ENCODE results near the gene HDAC8.

The HDAC8 gene

GRCh38 chrX:72313707-72314641 is 258.7 kb downstream of the HDAC8 start:
- no peaks in the 10 kb centered on the region for H3K36me3 ChIP-seq (ENCODE audit: control insufficient read depth, insufficient read depth, low read length)
- H3K4me1 ChIP-seq (ENCODE audit: control insufficient read depth, insufficient read depth, low read length, poor library complexity, severe bottlenecking): peaks cover 4% of the 10 kb centered on the region
- H3K27ac ChIP-seq (ENCODE audit: insufficient read depth, low read length, poor library complexity, severe bottlenecking): no peak overlapping the region
- no peak overlapping the region for H3K4me3 ChIP-seq (ENCODE audit: insufficient read depth, low read depth, low read length, poor library complexity, severe bottlenecking)
- H3K27me3 ChIP-seq (replicated peaks; ENCODE audit: control insufficient read depth, insufficient read depth, low read length, poor library complexity, severe bottlenecking): peaks cover 12% of the 10 kb centered on the region
- no peaks in the 10 kb centered on the region for H3K9me3 ChIP-seq (ENCODE audit: control insufficient read depth, low read length)
- no peak for DNase-seq

- DNase-seq: no peak
- Histone ChIP-seq H3K36me3 (ENCODE audit: control insufficient read depth, insufficient read depth, low read length) (no peaks in the 10 kb centered on the region), H3K27ac (ENCODE audit: insufficient read depth, low read length, poor library complexity, severe bottlenecking) (no peak overlapping the region), H3K4me3 (ENCODE audit: insufficient read depth, low read depth, low read length, poor library complexity, severe bottlenecking) (no peak overlapping the region), H3K4me1 (ENCODE audit: control insufficient read depth, insufficient read depth, low read length, poor library complexity, severe bottlenecking) (peaks cover 13% of the 10 kb centered on the region), H3K9me3 (ENCODE audit: control insufficient read depth, low read length) (no peaks in the 10 kb centered on the region), H3K27me3 (replicated peaks; ENCODE audit: control insufficient read depth, insufficient read depth, low read length, poor library complexity, severe bottlenecking) (peaks cover 27% of the 10 kb centered on the region)
Observed at GRCh38 chrX:72312311-72312940, 260.2 kb downstream of the HDAC8 start.

- Histone ChIP-seq H3K27me3 (replicated peaks; ENCODE audit: control insufficient read depth, insufficient read depth, low read length, poor library complexity, severe bottlenecking) (peaks cover 50% of the 10 kb centered on the region), H3K9me3 (ENCODE audit: control insufficient read depth, low read length) (no peaks in the 10 kb centered on the region), H3K36me3 (ENCODE audit: control insufficient read depth, insufficient read depth, low read length) (no peaks in the 10 kb centered on the region), H3K27ac (ENCODE audit: insufficient read depth, low read length, poor library complexity, severe bottlenecking) (no peak overlapping the region), H3K4me3 (ENCODE audit: insufficient read depth, low read depth, low read length, poor library complexity, severe bottlenecking) (no peak overlapping the region), H3K4me1 (ENCODE audit: control insufficient read depth, insufficient read depth, low read length, poor library complexity, severe bottlenecking) (peaks cover 28% of the 10 kb centered on the region)
- no peak for DNase-seq
Observed at GRCh38 chrX:72309297-72310071, 263.2 kb downstream of the HDAC8 start.

- no peaks in the 10 kb centered on the region for H3K36me3 ChIP-seq (ENCODE audit: control insufficient read depth, insufficient read depth, low read length)
- H3K4me1 ChIP-seq (ENCODE audit: control insufficient read depth, insufficient read depth, low read length, poor library complexity, severe bottlenecking): peaks cover 28% of the 10 kb centered on the region
- DNase-seq: peak in 2 of 3 donors; percentile 3 to 11
- no peak overlapping the region for H3K4me3 ChIP-seq (ENCODE audit: insufficient read depth, low read depth, low read length, poor library complexity, severe bottlenecking)
- no peaks in the 10 kb centered on the region for H3K9me3 ChIP-seq (ENCODE audit: control insufficient read depth, low read length)
- H3K27ac ChIP-seq (ENCODE audit: insufficient read depth, low read length, poor library complexity, severe bottlenecking): no peak overlapping the region
- H3K27me3 ChIP-seq (replicated peaks; ENCODE audit: control insufficient read depth, insufficient read depth, low read length, poor library complexity, severe bottlenecking): peaks cover 55% of the 10 kb centered on the region
Observed at GRCh38 chrX:72308566-72309296, 263.9 kb downstream of the HDAC8 start.

- Histone ChIP-seq H3K4me3 (ENCODE audit: insufficient read depth, low read depth, low read length, poor library complexity, severe bottlenecking) (no peak overlapping the region), H3K27me3 (replicated peaks; ENCODE audit: control insufficient read depth, insufficient read depth, low read length, poor library complexity, severe bottlenecking) (peaks cover 55% of the 10 kb centered on the region), H3K27ac (ENCODE audit: insufficient read depth, low read length, poor library complexity, severe bottlenecking) (no peak overlapping the region), H3K9me3 (ENCODE audit: control insufficient read depth, low read length) (no peaks in the 10 kb centered on the region), H3K36me3 (ENCODE audit: control insufficient read depth, insufficient read depth, low read length) (no peaks in the 10 kb centered on the region), H3K4me1 (ENCODE audit: control insufficient read depth, insufficient read depth, low read length, poor library complexity, severe bottlenecking) (peaks cover 28% of the 10 kb centered on the region)
- no peak for DNase-seq
Observed at GRCh38 chrX:72308209-72308565, 264.5 kb downstream of the HDAC8 start.

GRCh38 chrX:72307646-72308051 is 265.0 kb downstream of the HDAC8 start:
- Histone ChIP-seq H3K27me3 (replicated peaks; ENCODE audit: control insufficient read depth, insufficient read depth, low read length, poor library complexity, severe bottlenecking) (peaks cover 55% of the 10 kb centered on the region), H3K9me3 (ENCODE audit: control insufficient read depth, low read length) (no peaks in the 10 kb centered on the region), H3K27ac (ENCODE audit: insufficient read depth, low read length, poor library complexity, severe bottlenecking) (no peak overlapping the region), H3K4me3 (ENCODE audit: insufficient read depth, low read depth, low read length, poor library complexity, severe bottlenecking) (peak overlapping the region; percentile 56), H3K4me1 (ENCODE audit: control insufficient read depth, insufficient read depth, low read length, poor library complexity, severe bottlenecking) (peaks cover 28% of the 10 kb centered on the region), H3K36me3 (ENCODE audit: control insufficient read depth, insufficient read depth, low read length) (no peaks in the 10 kb centered on the region)
- no peak for DNase-seq

- Histone ChIP-seq H3K27ac (ENCODE audit: insufficient read depth, low read length, poor library complexity, severe bottlenecking) (no peak overlapping the region), H3K9me3 (ENCODE audit: control insufficient read depth, low read length) (no peaks in the 10 kb centered on the region), H3K4me3 (ENCODE audit: insufficient read depth, low read depth, low read length, poor library complexity, severe bottlenecking) (peak overlapping the region; percentile 56), H3K4me1 (ENCODE audit: control insufficient read depth, insufficient read depth, low read length, poor library complexity, severe bottlenecking) (peaks cover 28% of the 10 kb centered on the region), H3K27me3 (replicated peaks; ENCODE audit: control insufficient read depth, insufficient read depth, low read length, poor library complexity, severe bottlenecking) (peaks cover 55% of the 10 kb centered on the region), H3K36me3 (ENCODE audit: control insufficient read depth, insufficient read depth, low read length) (no peaks in the 10 kb centered on the region)
- peak in 2 of 3 donors; percentile 2 to 7 for DNase-seq
Observed at GRCh38 chrX:72306851-72307645, 265.6 kb downstream of the HDAC8 start.

- peak overlapping the region; percentile 56 for H3K4me3 ChIP-seq (ENCODE audit: insufficient read depth, low read depth, low read length, poor library complexity, severe bottlenecking)
- H3K9me3 ChIP-seq (ENCODE audit: control insufficient read depth, low read length): no peaks in the 10 kb centered on the region
- peaks cover 28% of the 10 kb centered on the region for H3K4me1 ChIP-seq (ENCODE audit: control insufficient read depth, insufficient read depth, low read length, poor library complexity, severe bottlenecking)
- H3K27ac ChIP-seq (ENCODE audit: insufficient read depth, low read length, poor library complexity, severe bottlenecking): no peak overlapping the region
- DNase-seq: no peak
- no peaks in the 10 kb centered on the region for H3K36me3 ChIP-seq (ENCODE audit: control insufficient read depth, insufficient read depth, low read length)
- H3K27me3 ChIP-seq (replicated peaks; ENCODE audit: control insufficient read depth, insufficient read depth, low read length, poor library complexity, severe bottlenecking): peaks cover 58% of the 10 kb centered on the region
Observed at GRCh38 chrX:72306085-72306801, 266.4 kb downstream of the HDAC8 start.
